ENCODE measurements around the gene EVC2. TPM values are rescaled to one million over a fixed set of nuclear protein-coding genes. Genes with fewer than 3 reads are reported as not detected.

The EVC2 gene
- total and polyA plus RNA-seq, 9 donors: 4.4 to 7.2 (median 5.4) TPM

- 92% methylated on average over 7 of the region's 9 CpGs for WGBS (ENCODE audit: insufficient coverage)
These were observed 23.1 kb downstream of the EVC2 start for GRCh38 chr4:5685296-5685695.

GRCh38 chr4:5683566-5683965 is 24.8 kb downstream of the EVC2 start:
- no peaks in the 10 kb centered on the region for H3K27me3 ChIP-seq (ENCODE audit: control insufficient read depth, insufficient read depth, low read length)
- peaks cover 52% of the 10 kb centered on the region for H3K36me3 ChIP-seq (ENCODE audit: control insufficient read depth, insufficient read depth, low read length)
- H3K4me3 ChIP-seq (ENCODE audit: low read length): no peak overlapping the region
- WGBS (ENCODE audit: insufficient coverage): 45% methylated on average over 7 of the region's 10 CpGs
- no peak overlapping the region for H3K27ac ChIP-seq (ENCODE audit: low read length)
- DNase-seq: peak; percentile 49
- H3K9me3 ChIP-seq (replicated peaks; ENCODE audit: control insufficient read depth, low read depth, low read length): no peaks in the 10 kb centered on the region
- peaks cover 8% of the 10 kb centered on the region for H3K4me1 ChIP-seq (ENCODE audit: control insufficient read depth, insufficient read depth, low read length)

More at GRCh38 chr4:5685296-5685695, 23.1 kb downstream of the EVC2 start:
- Histone ChIP-seq H3K9me3 (replicated peaks; ENCODE audit: control insufficient read depth, low read depth, low read length) (no peaks in the 10 kb centered on the region), H3K36me3 (ENCODE audit: control insufficient read depth, insufficient read depth, low read length) (peaks cover 64% of the 10 kb centered on the region), H3K4me3 (ENCODE audit: low read length) (no peak overlapping the region), H3K27ac (ENCODE audit: low read length) (no peak overlapping the region), H3K27me3 (ENCODE audit: control insufficient read depth, insufficient read depth, low read length) (no peaks in the 10 kb centered on the region), H3K4me1 (ENCODE audit: control insufficient read depth, insufficient read depth, low read length) (peaks cover 8% of the 10 kb centered on the region)
- no peak for DNase-seq

DNA sequence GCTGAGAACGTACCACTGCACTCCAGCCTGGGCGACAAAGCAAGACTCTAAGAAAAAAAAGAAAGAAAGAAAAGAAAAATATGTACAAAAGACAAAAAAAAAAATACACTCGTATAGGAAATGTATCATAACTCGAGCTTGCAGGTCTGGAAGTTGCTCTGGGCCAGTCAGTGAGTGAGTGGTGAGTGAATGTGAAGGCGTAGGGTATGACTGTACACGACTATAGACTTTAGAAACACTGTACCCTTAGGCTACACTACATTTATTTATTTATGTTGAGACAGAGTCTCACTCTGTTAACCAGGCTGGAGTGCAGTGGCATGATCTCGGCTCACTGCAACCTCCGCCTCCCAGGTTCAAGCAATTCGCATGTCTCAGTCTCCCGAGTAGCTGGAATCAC is 29.4 kb downstream of the EVC2 start:
- Histone ChIP-seq H3K4me3 (ENCODE audit: low read length) (no peak overlapping the region), H3K27me3 (ENCODE audit: control insufficient read depth, insufficient read depth, low read length) (no peaks in the 10 kb centered on the region), H3K9me3 (replicated peaks; ENCODE audit: control insufficient read depth, low read depth, low read length) (no peaks in the 10 kb centered on the region), H3K27ac (ENCODE audit: low read length) (no peak overlapping the region), H3K36me3 (ENCODE audit: control insufficient read depth, insufficient read depth, low read length) (peaks cover 57% of the 10 kb centered on the region), H3K4me1 (ENCODE audit: control insufficient read depth, insufficient read depth, low read length) (peaks cover 8% of the 10 kb centered on the region)
- WGBS (ENCODE audit: insufficient coverage): 100% methylated on average over 5 of the region's 10 CpGs
- no peak for DNase-seq

GRCh38 chr4:5676763-5677162 is 31.6 kb downstream of the EVC2 start:
- Histone ChIP-seq H3K9me3 (replicated peaks; ENCODE audit: control insufficient read depth, low read depth, low read length) (no peaks in the 10 kb centered on the region), H3K27me3 (ENCODE audit: control insufficient read depth, insufficient read depth, low read length) (no peaks in the 10 kb centered on the region), H3K27ac (ENCODE audit: low read length) (no peak overlapping the region), H3K4me3 (ENCODE audit: low read length) (no peak overlapping the region), H3K36me3 (ENCODE audit: control insufficient read depth, insufficient read depth, low read length) (peaks cover 46% of the 10 kb centered on the region), H3K4me1 (ENCODE audit: control insufficient read depth, insufficient read depth, low read length) (no peaks in the 10 kb centered on the region)
- no peak for DNase-seq
- WGBS (ENCODE audit: insufficient coverage): 76% methylated on average over 2 of the region's 8 CpGs

GRCh38 chr4:5666741-5667140 is 41.6 kb downstream of the EVC2 start:
- no peaks in the 10 kb centered on the region for H3K4me1 ChIP-seq (ENCODE audit: control insufficient read depth, insufficient read depth, low read length)
- peaks cover 2% of the 10 kb centered on the region for H3K9me3 ChIP-seq (replicated peaks; ENCODE audit: control insufficient read depth, low read depth, low read length)
- H3K4me3 ChIP-seq (ENCODE audit: low read length): no peak overlapping the region
- no peaks in the 10 kb centered on the region for H3K27me3 ChIP-seq (ENCODE audit: control insufficient read depth, insufficient read depth, low read length)
- peaks cover 10% of the 10 kb centered on the region for H3K36me3 ChIP-seq (ENCODE audit: control insufficient read depth, insufficient read depth, low read length)
- no CpG with 5 or more reads among the region's 1 CpG for WGBS (ENCODE audit: insufficient coverage)
- H3K27ac ChIP-seq (ENCODE audit: low read length): no peak overlapping the region
- DNase-seq: no peak

GRCh38 chr4:5664778-5665177 is 43.6 kb downstream of the EVC2 start:
- no peak overlapping the region for H3K4me3 ChIP-seq (ENCODE audit: low read length)
- peaks cover 4% of the 10 kb centered on the region for H3K9me3 ChIP-seq (replicated peaks; ENCODE audit: control insufficient read depth, low read depth, low read length)
- peaks cover 22% of the 10 kb centered on the region for H3K36me3 ChIP-seq (ENCODE audit: control insufficient read depth, insufficient read depth, low read length)
- no peak for DNase-seq
- 95% methylated on average over 11 of the region's 12 CpGs for WGBS (ENCODE audit: insufficient coverage)
- H3K27ac ChIP-seq (ENCODE audit: low read length): no peak overlapping the region
- no peaks in the 10 kb centered on the region for H3K4me1 ChIP-seq (ENCODE audit: control insufficient read depth, insufficient read depth, low read length)
- no peaks in the 10 kb centered on the region for H3K27me3 ChIP-seq (ENCODE audit: control insufficient read depth, insufficient read depth, low read length)

GRCh38 chr4:5662555-5662954 is 45.8 kb downstream of the EVC2 start:
- H3K27me3 ChIP-seq (ENCODE audit: control insufficient read depth, insufficient read depth, low read length): no peaks in the 10 kb centered on the region
- 83% methylated on average over 1 of the region's 1 CpG for WGBS (ENCODE audit: insufficient coverage)
- peaks cover 27% of the 10 kb centered on the region for H3K36me3 ChIP-seq (ENCODE audit: control insufficient read depth, insufficient read depth, low read length)
- DNase-seq: no peak
- no peak overlapping the region for H3K27ac ChIP-seq (ENCODE audit: low read length)
- no peak overlapping the region for H3K4me3 ChIP-seq (ENCODE audit: low read length)
- H3K9me3 ChIP-seq (replicated peaks; ENCODE audit: control insufficient read depth, low read depth, low read length): peaks cover 4% of the 10 kb centered on the region
- no peaks in the 10 kb centered on the region for H3K4me1 ChIP-seq (ENCODE audit: control insufficient read depth, insufficient read depth, low read length)

DNA sequence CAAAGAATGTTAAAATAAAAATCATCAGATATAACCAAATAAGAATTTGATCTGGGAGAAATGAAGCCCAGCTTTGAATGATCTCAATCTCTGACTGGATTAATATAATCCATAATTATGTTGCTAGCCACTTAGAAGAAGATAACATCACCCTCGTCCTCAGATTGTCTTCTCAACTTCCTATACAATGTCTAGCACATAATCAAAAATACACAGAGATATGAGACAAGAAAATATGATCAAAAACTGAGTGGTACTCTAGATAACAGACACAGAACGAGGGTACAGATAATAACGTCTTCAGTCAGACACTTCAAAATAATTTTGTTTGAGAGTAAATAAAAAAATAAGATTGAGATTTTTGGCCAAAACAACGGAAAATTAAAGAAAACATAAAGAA is 47.1 kb downstream of the EVC2 start:
- peaks cover 33% of the 10 kb centered on the region for H3K36me3 ChIP-seq (ENCODE audit: control insufficient read depth, insufficient read depth, low read length)
- no CpG with 5 or more reads among the region's 4 CpGs for WGBS (ENCODE audit: insufficient coverage)
- no peak for DNase-seq
- no peaks in the 10 kb centered on the region for H3K4me1 ChIP-seq (ENCODE audit: control insufficient read depth, insufficient read depth, low read length)
- no peak overlapping the region for H3K27ac ChIP-seq (ENCODE audit: low read length)
- H3K27me3 ChIP-seq (ENCODE audit: control insufficient read depth, insufficient read depth, low read length): no peaks in the 10 kb centered on the region
- no peak overlapping the region for H3K4me3 ChIP-seq (ENCODE audit: low read length)
- H3K9me3 ChIP-seq (replicated peaks; ENCODE audit: control insufficient read depth, low read depth, low read length): peaks cover 4% of the 10 kb centered on the region

DNA sequence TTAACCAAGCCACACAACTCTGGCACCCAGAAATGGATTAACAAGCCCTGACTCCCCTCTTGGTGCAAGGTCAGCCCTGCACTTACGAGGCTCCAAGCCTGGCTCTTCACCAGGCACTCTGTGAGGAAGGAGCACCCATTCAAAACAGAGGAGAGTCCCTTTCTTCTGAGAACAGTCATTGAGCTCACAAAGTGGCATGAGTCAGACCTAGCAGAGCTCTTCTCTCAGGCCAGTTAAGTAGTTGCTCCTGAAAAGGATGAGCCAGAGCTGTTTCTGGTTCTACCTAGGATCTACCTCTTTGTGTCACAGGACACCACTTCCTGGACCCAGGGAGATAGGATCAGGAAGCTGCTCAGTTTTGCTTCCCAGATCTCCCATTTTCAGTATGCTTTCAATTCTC is 48.2 kb downstream of the EVC2 start:
- no peak for DNase-seq
- H3K9me3 ChIP-seq (replicated peaks; ENCODE audit: control insufficient read depth, low read depth, low read length): peaks cover 4% of the 10 kb centered on the region
- 82% methylated on average over 1 of the region's 1 CpG for WGBS (ENCODE audit: insufficient coverage)
- no peaks in the 10 kb centered on the region for H3K27me3 ChIP-seq (ENCODE audit: control insufficient read depth, insufficient read depth, low read length)
- H3K36me3 ChIP-seq (ENCODE audit: control insufficient read depth, insufficient read depth, low read length): peaks cover 39% of the 10 kb centered on the region
- H3K4me3 ChIP-seq (ENCODE audit: low read length): no peak overlapping the region
- H3K4me1 ChIP-seq (ENCODE audit: control insufficient read depth, insufficient read depth, low read length): no peaks in the 10 kb centered on the region
- H3K27ac ChIP-seq (ENCODE audit: low read length): no peak overlapping the region

GRCh38 chr4:5658974-5659373 is 49.4 kb downstream of the EVC2 start:
- H3K36me3 ChIP-seq (ENCODE audit: control insufficient read depth, insufficient read depth, low read length): peaks cover 45% of the 10 kb centered on the region
- H3K4me1 ChIP-seq (ENCODE audit: control insufficient read depth, insufficient read depth, low read length): no peaks in the 10 kb centered on the region
- peaks cover 4% of the 10 kb centered on the region for H3K9me3 ChIP-seq (replicated peaks; ENCODE audit: control insufficient read depth, low read depth, low read length)
- H3K27me3 ChIP-seq (ENCODE audit: control insufficient read depth, insufficient read depth, low read length): no peaks in the 10 kb centered on the region
- DNase-seq: no peak
- 76% methylated on average over 5 of the region's 6 CpGs for WGBS (ENCODE audit: insufficient coverage)
- no peak overlapping the region for H3K27ac ChIP-seq (ENCODE audit: low read length)
- H3K4me3 ChIP-seq (ENCODE audit: low read length): no peak overlapping the region

DNA sequence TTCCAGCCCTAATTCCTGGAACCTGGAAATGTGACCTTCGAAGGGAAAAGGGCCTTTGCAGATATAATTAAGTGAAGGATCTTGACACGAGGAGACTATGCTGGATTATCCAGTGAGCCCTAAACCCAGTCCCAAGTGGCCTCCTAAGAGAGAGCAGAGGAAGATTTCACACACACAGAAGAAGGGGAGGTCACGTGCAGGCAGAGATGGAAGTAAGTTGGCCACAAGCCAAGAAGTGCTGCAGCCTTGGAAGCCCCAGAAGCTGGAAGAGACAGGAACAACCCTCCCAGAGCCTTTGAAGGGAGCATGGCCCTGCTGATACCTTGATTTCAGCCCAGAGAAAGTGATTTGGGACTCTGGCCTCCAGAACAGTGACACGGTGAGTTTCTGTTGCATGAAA is 51.9 kb downstream of the EVC2 start:
- Histone ChIP-seq H3K27ac (ENCODE audit: low read length) (no peak overlapping the region), H3K27me3 (ENCODE audit: control insufficient read depth, insufficient read depth, low read length) (no peaks in the 10 kb centered on the region), H3K4me1 (ENCODE audit: control insufficient read depth, insufficient read depth, low read length) (no peaks in the 10 kb centered on the region), H3K4me3 (ENCODE audit: low read length) (no peak overlapping the region), H3K9me3 (replicated peaks; ENCODE audit: control insufficient read depth, low read depth, low read length) (no peaks in the 10 kb centered on the region), H3K36me3 (ENCODE audit: control insufficient read depth, insufficient read depth, low read length) (peaks cover 55% of the 10 kb centered on the region)
- peak; percentile 14 for DNase-seq
- WGBS (ENCODE audit: insufficient coverage): 64% methylated on average over 3 of the region's 4 CpGs
